ENCODE results near the gene KRTAP10-1. TPM values are rescaled to one million over a fixed set of nuclear protein-coding genes. Genes with fewer than 3 reads are reported as not detected.

The KRTAP10-1 gene
- total and polyA plus RNA-seq, 2 experiments from 2014 or later, result not detected

- TF ChIP-seq CTCF (IDR thresholded peaks at IDR 0.05; ENCODE audit: low read depth, low read length), result no peak
- no peaks in the 10 kb centered on the region for H3K36me3 ChIP-seq
- DNase-seq (ENCODE audit: low read depth in 1 of 2, low spot score in 1 of 2), result no peak
- no peaks in the 10 kb centered on the region for H3K9me3 ChIP-seq (ENCODE audit: low read depth)
- no peak overlapping the region for H3K27ac ChIP-seq
- H3K4me3 ChIP-seq, result no peak overlapping the region
- H3K27me3 ChIP-seq, result no peaks in the 10 kb centered on the region
- H3K4me1 ChIP-seq (ENCODE audit: low read depth), result no peaks in the 10 kb centered on the region
Measured at GRCh38 chr21:44529011-44529421, 11.0 kb downstream of the KRTAP10-1 start.

- TF ChIP-seq CTCF (IDR thresholded peaks at IDR 0.05; ENCODE audit: low read depth, low read length), result no peak
- no peaks in the 10 kb centered on the region for H3K4me1 ChIP-seq (ENCODE audit: low read depth)
- no peak for DNase-seq (ENCODE audit: low read depth in 1 of 2, low spot score in 1 of 2)
Measured at GRCh38 chr21:44528634-44528995, 11.4 kb downstream of the KRTAP10-1 start.

GRCh38 chr21:44527983-44528633 is 11.9 kb downstream of the KRTAP10-1 start:
- H3K27ac ChIP-seq, result no peak overlapping the region
- no peak overlapping the region for H3K4me3 ChIP-seq
- H3K27me3 ChIP-seq, result no peaks in the 10 kb centered on the region
- no peak for TF ChIP-seq CTCF (IDR thresholded peaks at IDR 0.05; ENCODE audit: low read depth, low read length)
- DNase-seq (ENCODE audit: low read depth in 1 of 2, low spot score in 1 of 2), result no peak
- H3K4me1 ChIP-seq (ENCODE audit: low read depth), result no peaks in the 10 kb centered on the region
- no peaks in the 10 kb centered on the region for H3K36me3 ChIP-seq
- no peaks in the 10 kb centered on the region for H3K9me3 ChIP-seq (ENCODE audit: low read depth)

More at GRCh38 chr21:44528634-44528995, 11.4 kb downstream of the KRTAP10-1 start:
- H3K4me3 ChIP-seq, result no peak overlapping the region
- H3K27me3 ChIP-seq, result no peaks in the 10 kb centered on the region
- H3K9me3 ChIP-seq (ENCODE audit: low read depth), result no peaks in the 10 kb centered on the region
- H3K36me3 ChIP-seq, result no peaks in the 10 kb centered on the region
- no peak overlapping the region for H3K27ac ChIP-seq

DNA sequence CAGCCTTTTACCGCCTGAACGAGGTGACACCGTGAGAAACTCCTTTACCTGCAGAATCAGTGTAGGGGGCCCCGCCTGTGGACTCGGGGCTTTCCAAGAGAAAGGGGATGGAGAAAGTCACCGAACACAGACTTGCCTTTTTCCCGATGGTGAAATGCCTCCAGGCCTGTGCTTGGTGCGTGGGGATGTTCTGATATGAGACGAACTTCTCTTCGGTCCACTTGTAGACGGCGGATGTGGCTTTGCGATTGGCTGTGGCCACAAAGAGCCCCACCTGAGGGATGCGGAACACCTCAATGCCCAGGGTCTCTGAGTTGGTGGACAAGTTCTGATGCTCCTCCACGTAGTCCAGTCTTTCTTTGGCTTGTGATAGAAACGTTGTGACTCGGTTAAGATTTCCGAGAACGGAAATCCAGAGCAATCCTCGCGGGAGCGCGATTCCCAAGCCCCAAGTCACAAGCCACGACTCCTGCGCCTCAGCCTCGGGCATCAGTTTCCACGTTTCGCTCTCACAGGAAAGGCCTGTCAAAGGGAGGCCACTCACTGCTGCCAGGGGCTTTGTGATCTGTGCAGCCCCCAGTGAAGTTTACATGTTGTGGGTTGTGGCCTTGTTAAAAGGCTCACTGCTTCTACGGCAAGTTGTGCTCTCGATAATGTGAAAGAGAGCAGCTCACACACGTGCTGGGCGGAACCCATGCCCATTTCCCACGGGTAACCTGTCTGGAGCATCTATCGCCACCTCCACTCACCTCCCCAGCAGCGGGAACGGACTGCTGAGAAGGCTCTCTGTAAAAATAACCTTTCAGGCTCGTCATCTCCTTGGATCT is 12.6 kb downstream of the KRTAP10-1 start:
- no peaks in the 10 kb centered on the region for H3K27me3 ChIP-seq
- TF ChIP-seq CTCF (IDR thresholded peaks at IDR 0.05; ENCODE audit: low read depth, low read length), result no peak
- H3K27ac ChIP-seq, result no peak overlapping the region
- no peaks in the 10 kb centered on the region for H3K4me1 ChIP-seq (ENCODE audit: low read depth)
- no peaks in the 10 kb centered on the region for H3K9me3 ChIP-seq (ENCODE audit: low read depth)
- no peak overlapping the region for H3K4me3 ChIP-seq
- H3K36me3 ChIP-seq, result no peaks in the 10 kb centered on the region
- no peak for DNase-seq (ENCODE audit: low read depth in 1 of 2, low spot score in 1 of 2)

DNA sequence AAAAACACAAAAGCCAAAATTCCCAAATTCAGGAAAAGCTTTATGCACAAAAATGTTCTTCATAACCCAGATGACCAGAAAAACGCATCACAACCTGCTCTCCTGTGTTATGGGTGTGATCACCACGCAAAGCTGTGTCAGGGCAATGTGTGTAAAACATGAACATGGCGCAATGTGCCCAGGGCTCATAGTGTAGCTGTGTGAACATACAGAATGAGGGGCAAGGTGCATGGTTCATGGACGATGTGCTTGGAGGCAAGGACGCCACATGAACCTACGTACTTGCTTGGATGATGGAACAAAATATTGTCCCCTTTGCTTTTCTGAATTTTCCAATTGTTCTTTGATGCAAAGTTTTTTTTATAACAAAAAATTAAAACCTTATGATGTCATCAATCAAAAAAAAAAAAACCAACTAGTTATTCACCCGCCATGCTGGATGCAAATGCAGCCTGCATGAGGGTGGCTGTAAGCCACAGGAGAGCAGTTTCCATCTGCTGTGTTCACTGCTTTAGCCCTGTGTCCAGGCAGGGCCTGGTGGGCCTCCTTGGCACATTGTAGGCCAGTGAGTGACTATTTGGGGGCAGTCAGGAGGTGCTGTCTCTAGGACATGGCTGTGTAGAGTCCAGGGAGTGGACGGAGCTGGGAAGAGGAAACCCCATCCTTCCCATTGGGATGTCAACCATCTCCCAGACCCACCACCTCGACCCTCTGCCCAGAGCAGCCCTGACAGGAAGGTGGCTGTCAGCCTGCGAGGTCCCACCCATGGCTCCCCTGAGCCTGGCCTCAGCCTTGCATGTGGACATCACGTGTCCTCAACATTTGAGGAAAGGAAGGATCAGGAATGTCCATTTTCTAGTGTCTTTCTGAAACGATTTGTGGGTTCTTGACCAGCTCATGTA is 13.6 kb downstream of the KRTAP10-1 start:
- DNase-seq (ENCODE audit: low read depth in 1 of 2, low spot score in 1 of 2), result no peak
- TF ChIP-seq CTCF (IDR thresholded peaks at IDR 0.05; ENCODE audit: low read depth, low read length), result no peak

More for the DNA sequence above, 13.6 kb downstream of the KRTAP10-1 start:
- no peaks in the 10 kb centered on the region for H3K4me1 ChIP-seq (ENCODE audit: low read depth)
- H3K27ac ChIP-seq, result no peak overlapping the region
- H3K27me3 ChIP-seq, result no peaks in the 10 kb centered on the region
- no peaks in the 10 kb centered on the region for H3K36me3 ChIP-seq
- H3K9me3 ChIP-seq (ENCODE audit: low read depth), result no peaks in the 10 kb centered on the region
- no peak overlapping the region for H3K4me3 ChIP-seq
